GM21423 (cell line): ENCODE data around the gene ARID1A.

Experiments used
- ATAC-seq: cut with Tn5 transposase; IDR thresholded peaks from one replicate; pipeline ENCODE4 v1.9.1; 2021; ENCODE audit warnings: mild to moderate bottlenecking, moderate library complexity; ENCODE audit not compliant: unreplicated experiment

The ARID1A gene

GRCh38 chr1:26727476-26727875 is 31.7 kb downstream of the ARID1A start:
- ATAC-seq = no peak

DNA sequence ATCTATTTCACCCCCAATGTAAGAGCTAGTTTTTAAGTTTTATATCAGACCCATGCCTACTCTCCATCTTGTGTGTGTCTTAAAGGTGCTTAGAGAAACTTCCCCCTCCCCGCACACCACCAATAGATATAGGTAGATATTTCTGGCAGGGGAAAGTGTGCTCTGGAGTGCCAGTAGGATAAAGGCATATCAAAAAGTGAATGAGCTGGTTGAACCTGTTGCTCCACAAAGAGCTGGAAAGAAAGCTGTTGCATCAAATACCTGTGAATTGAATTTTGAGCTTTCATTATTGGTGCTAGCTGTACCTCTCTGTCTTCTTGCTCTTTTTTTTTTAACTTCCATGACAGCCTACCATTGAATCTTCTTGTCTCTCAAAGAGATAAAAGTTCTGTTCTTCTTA is 32.8 kb downstream of the ARID1A start:
- ATAC-seq = no peak

- no peak for ATAC-seq
These were observed 33.8 kb downstream of the ARID1A start for GRCh38 chr1:26729633-26730032.

GRCh38 chr1:26730695-26731094 is 34.9 kb downstream of the ARID1A start:
- ATAC-seq = no peak

- no peak for ATAC-seq
These were observed 35.6 kb downstream of the ARID1A start for GRCh38 chr1:26731233-26731902.

DNA sequence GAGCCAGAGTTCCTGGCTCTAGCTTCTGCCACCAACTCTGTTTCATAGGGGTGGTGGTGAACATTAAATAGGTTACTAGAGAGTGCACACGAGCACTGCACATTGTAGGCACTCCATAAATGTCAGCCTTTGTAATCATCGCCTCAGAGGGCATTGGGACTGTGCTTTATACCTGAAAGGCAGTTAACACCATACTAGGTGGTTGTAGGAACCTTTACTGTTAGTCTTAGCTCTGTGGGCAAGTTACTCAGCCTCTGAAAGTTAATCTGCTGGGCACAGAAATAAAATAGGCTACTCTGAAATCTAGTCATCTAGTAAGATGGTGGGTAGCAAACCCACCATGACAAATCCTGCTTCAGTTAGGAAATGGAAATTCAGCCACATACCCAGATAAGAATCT is 37.6 kb downstream of the ARID1A start:
- no peak for ATAC-seq

DNA sequence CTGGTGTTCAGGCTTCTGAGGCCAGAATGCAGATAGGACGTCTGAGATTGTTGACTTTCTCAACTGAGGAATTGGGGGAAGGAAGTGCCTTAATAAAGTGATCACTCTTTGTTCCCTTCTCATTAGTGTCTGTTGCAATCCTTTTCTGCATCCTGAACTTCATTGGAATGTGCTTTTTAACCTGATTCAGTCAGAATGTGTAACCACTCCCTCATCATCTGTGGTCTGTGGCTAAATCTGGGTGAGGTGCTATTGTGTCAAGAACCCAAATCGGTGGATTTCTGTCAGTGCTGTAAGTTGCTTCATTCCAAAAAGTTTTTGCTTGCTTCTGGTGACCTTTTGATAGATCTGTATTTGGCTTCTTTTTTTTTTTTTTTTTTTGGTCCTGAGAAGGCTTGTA is 38.2 kb downstream of the ARID1A start:
- no peak for ATAC-seq

GRCh38 chr1:26734501-26735058 is 38.8 kb downstream of the ARID1A start:
- no peak for ATAC-seq

DNA sequence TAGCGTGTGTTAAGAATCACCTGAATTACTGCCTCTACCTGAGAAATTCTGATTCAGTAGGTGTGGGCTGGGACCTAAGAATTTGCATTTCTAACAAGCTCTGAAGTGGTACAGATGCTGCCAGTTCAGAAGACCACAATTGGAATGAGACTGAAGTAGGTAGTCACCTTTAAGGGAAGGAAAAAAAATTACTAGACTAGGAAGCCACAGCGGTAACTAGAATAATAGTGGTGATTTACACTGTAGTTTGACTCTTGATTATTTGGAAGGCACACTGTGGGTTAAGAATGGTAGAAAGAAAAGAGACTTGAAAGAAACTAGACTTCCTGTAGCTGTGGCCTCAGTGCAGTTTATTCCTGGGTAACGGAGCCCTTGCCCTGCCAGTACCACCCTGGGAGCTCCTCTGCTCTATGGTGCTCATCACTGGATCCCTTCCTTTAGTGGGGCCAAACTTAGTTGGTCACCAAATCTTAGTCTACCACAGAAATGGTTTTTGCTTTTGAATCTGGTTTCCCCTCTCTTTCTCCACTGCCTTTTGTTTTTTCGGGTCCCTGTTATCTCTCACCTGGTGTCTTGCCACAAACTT is 43.6 kb downstream of the ARID1A start:
- ATAC-seq = no peak

GRCh38 chr1:26740023-26740634 is 44.3 kb downstream of the ARID1A start:
- ATAC-seq = no peak

- no peak for ATAC-seq
These were observed 45.1 kb downstream of the ARID1A start for GRCh38 chr1:26740952-26741351.

DNA sequence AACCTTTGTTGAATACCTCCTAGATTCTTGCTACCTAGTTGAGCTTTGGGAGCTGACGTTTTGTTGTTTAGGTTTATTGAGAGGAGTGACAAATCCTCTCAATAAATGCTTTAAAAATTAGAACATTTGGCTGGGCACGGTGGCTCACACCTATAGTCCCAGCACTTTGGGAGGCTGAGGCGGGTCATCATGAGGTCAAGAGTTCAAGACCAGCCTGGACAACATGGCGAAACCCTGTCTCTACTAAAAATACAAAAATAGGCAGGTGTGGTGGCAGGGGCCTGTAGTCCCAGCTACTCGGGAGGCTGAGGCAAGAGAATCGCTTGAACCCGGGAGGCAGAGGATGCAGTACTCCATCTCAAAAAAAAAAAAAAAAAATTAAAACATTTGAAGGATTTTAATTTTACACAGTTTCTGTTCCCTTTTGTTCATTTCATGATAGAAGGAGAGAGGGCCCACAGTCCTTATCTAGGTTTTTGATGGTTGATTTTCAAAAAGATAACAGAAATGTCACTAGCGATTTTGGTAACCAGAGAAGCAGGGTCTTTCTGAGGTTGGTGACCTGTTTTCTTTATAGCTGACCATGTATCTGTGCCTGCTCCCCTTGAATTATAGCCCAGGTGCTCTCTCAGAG is 47.7 kb downstream of the ARID1A start:
- no peak for ATAC-seq

GRCh38 chr1:26744075-26744959 is 48.5 kb downstream of the ARID1A start:
- peak; percentile 94 for ATAC-seq

GRCh38 chr1:26745191-26745590 is 49.4 kb downstream of the ARID1A start:
- ATAC-seq = no peak

DNA sequence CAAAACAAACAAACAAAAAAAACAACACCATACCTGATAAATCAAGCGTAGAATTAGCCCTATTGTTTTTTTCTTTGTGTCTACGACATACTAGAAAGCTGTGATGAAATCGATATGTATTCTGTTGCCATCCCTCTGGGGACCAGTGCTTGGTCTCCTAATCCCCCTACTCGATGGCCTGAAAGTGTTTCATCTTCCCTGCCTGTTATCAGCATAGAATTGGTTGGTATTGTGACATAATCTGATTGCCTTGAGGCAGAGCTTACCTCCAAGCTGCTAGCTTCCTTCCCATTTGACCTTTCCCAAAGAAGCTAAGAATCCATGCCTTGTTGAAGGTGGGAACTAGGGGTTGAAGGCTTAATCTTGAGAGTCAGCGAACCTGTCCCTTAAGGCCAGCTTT is 51.2 kb downstream of the ARID1A start:
- ATAC-seq = no peak

DNA sequence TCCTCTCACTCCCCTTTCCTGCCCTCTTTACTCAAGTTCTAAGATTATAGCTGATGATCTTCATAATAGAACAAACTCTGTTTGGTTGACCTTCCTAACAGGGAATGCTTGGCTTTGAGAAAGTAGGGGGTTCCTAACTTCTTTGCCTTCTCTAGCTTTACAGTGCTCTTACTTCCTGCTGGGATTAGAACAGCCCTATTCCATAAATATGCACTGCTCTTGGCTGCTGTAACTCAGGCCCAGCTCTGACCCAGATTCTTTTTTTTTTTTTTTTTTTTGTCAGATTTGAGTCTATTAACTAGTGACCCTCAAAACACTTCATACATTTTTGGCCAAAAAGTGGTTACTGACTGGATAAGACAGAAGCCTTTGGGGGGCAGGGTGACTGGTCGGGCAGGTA is 52.5 kb downstream of the ARID1A start:
- no peak for ATAC-seq

- no peak for ATAC-seq
These were observed 53.6 kb downstream of the ARID1A start for GRCh38 chr1:26749458-26749857.

DNA sequence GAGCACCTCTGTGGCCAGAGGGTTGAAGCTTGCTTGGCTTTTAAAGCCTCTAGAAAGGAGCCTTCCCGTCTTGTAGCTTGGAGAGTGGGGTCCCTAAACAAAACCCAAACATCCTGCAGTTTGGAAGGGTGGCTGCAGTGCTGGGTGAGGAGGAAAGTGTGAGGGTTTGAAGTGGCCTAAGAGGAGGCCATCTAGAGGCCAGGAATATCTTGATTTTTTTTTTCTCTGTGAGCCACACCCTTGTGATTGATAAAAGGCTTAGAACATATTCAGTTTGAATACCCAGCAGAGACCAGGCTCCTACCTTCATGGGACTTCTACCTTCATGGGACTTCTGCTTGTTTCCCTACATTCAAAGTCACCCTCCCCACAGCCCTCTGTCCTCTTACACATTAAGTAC is 54.6 kb downstream of the ARID1A start:
- no peak for ATAC-seq

DNA sequence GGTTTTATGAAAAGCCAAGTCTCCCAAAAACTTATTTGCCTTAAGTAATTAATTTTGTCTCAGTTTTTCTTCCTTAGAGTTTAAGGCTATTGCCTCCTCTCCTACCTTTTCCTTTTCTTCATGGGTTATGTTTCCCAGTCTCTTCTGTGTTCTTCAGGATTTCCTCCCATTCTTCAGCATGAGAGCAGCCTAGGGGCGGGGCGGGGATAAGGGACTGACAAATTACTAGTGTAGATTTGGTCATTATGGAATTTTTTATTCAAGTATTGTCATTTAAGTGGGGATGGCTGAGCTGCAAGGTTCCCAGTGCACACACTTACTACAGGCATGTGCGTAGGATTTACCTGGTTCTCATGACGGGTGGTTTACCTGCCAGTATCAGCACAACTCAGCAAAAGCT is 56.7 kb downstream of the ARID1A start:
- ATAC-seq = no peak

DNA sequence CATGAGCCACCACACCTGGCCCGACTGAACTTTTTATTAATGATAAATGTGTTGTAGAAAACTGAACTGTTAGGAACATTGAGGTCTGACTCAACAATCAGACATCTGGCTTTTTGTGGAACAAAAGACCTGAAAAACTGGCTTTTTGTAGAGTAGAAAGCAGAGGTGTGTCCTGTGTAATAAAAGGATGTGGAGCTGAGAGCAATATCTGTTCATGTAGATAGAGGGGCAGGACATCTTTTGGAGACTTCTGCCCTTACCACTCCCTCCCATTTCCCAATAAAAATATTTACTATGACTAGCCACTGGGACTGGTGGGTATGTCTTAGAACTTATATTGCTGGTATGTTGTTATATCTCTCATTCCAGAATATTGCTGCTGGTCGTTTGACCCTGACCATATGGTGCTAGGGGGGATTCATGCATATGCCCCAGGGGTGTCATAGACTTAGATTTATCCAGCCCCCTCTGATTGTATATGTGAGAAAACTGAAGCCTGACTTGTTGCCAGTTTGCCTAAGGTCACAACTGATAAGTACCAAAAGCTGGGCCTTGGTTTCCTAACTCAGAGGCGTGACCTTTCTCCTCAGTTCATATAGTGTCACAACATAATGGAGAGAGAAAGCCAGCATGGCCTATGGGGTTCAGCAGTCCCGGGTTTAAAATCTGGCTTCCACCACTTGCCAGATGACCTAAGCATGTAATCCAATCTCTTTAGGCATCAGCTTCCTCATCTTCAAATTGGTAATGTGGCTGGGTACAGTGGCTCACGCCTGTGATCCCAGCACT is 58.5 kb downstream of the ARID1A start:
- ATAC-seq = no peak
